Measurements from ENCODE around the gene SHISAL1. TPM values are rescaled to one million over a fixed set of nuclear protein-coding genes. Genes with fewer than 3 reads are reported as not detected.

The SHISAL1 gene
- total RNA-seq, 1 experiment from 2014 or later: 1.1 TPM

GRCh38 chr22:44297470-44298061, 15.2 kb downstream of the SHISAL1 start:
- H2AFZ ChIP-seq (ENCODE audit: low read length): no peak overlapping the region
- no peaks in the 10 kb centered on the region for H3F3A ChIP-seq (ENCODE audit: low read length, unreplicated experiment)
- no peak overlapping the region for H3K9ac ChIP-seq (ENCODE audit: low read length)
- H3K36me3 ChIP-seq (ENCODE audit: low read depth, low read length): no peaks in the 10 kb centered on the region
- H3K4me2 ChIP-seq (ENCODE audit: low read length): no peak overlapping the region
- no peaks in the 10 kb centered on the region for H3K4me1 ChIP-seq (ENCODE audit: insufficient read depth, low read length)
- TF ChIP-seq EZH2 (IDR thresholded peaks at IDR 0.05; ENCODE audit: low read length, unreplicated experiment): no peak
- no peak for TF ChIP-seq CTCF (conservative IDR thresholded peaks at IDR 0.05; ENCODE audit: low read depth, low read length)
- no peak for TF ChIP-seq EZH2phosphoT487 (IDR thresholded peaks at IDR 0.05; ENCODE audit: borderline replicate concordance, low read length)
- no peaks in the 10 kb centered on the region for H3K27me3 ChIP-seq (ENCODE audit: low read length)
- DNase-seq (no peak), ATAC-seq (no peak)
- no peaks in the 10 kb centered on the region for H3K79me2 ChIP-seq (ENCODE audit: low read length)
- H4K20me1 ChIP-seq (ENCODE audit: low read length): no peaks in the 10 kb centered on the region
- H3K27ac ChIP-seq (ENCODE audit: low read length): no peak overlapping the region
- intact Hi-C loops (cut with micrococcal nuclease): no loop called here
- POLR2A ChIA-PET (ENCODE audit: unreplicated experiment): interaction anchor here (0.6 kb wide), 1 partner anchor 12 kb away, joined by 3 read pairs; no protein-coding TSS in a partner anchor
- no peak overlapping the region for H3K4me3 ChIP-seq (ENCODE audit: low read length)
- H3K9me2 ChIP-seq (replicated peaks; ENCODE audit: low read length): no peaks in the 10 kb centered on the region
- CTCF ChIA-PET: no interaction called here
- no peaks in the 10 kb centered on the region for H3K9me3 ChIP-seq (ENCODE audit: low read length)
- no TSS peak for BruUV-seq (replicated peaks)

- H3K9ac ChIP-seq (ENCODE audit: low read length): no peak overlapping the region
- H3F3A ChIP-seq (ENCODE audit: low read length, unreplicated experiment): no peaks in the 10 kb centered on the region
- no TSS peak for BruUV-seq (replicated peaks)
- ChIA-PET POLR2A (ENCODE audit: unreplicated experiment) (no interaction called here), CTCF (no interaction called here)
- H4K20me1 ChIP-seq (ENCODE audit: low read length): no peaks in the 10 kb centered on the region
- H3K4me2 ChIP-seq (ENCODE audit: low read length): no peak overlapping the region
- ATAC-seq: no peak
- no peaks in the 10 kb centered on the region for H3K4me1 ChIP-seq (ENCODE audit: insufficient read depth, low read length)
- no peak for DNase-seq
- no peaks in the 10 kb centered on the region for H3K9me3 ChIP-seq (ENCODE audit: low read length)
- H2AFZ ChIP-seq (ENCODE audit: low read length): no peak overlapping the region
- TF ChIP-seq EZH2 (IDR thresholded peaks at IDR 0.05; ENCODE audit: low read length, unreplicated experiment) (no peak), EZH2phosphoT487 (IDR thresholded peaks at IDR 0.05; ENCODE audit: borderline replicate concordance, low read length) (no peak), CTCF (conservative IDR thresholded peaks at IDR 0.05; ENCODE audit: low read depth, low read length) (no peak)
- no peaks in the 10 kb centered on the region for H3K36me3 ChIP-seq (ENCODE audit: low read depth, low read length)
- H3K4me3 ChIP-seq (ENCODE audit: low read length): no peak overlapping the region
- H3K9me2 ChIP-seq (replicated peaks; ENCODE audit: low read length): no peaks in the 10 kb centered on the region
- intact Hi-C loops (cut with micrococcal nuclease): no loop called here
- no peak overlapping the region for H3K27ac ChIP-seq (ENCODE audit: low read length)
- H3K27me3 ChIP-seq (ENCODE audit: low read length): no peaks in the 10 kb centered on the region
- H3K79me2 ChIP-seq (ENCODE audit: low read length): no peaks in the 10 kb centered on the region
These were observed 17.3 kb downstream of the SHISAL1 start for GRCh38 chr22:44295406-44295805.

- ATAC-seq: no peak
- no peaks in the 10 kb centered on the region for H3K36me3 ChIP-seq (ENCODE audit: low read depth, low read length)
- no peak overlapping the region for H3K9ac ChIP-seq (ENCODE audit: low read length)
- no peak overlapping the region for H3K4me2 ChIP-seq (ENCODE audit: low read length)
- no peaks in the 10 kb centered on the region for H3K9me2 ChIP-seq (replicated peaks; ENCODE audit: low read length)
- no peaks in the 10 kb centered on the region for H3K27me3 ChIP-seq (ENCODE audit: low read length)
- no peaks in the 10 kb centered on the region for H4K20me1 ChIP-seq (ENCODE audit: low read length)
- no TSS peak for BruUV-seq (replicated peaks)
- no peaks in the 10 kb centered on the region for H3K9me3 ChIP-seq (ENCODE audit: low read length)
- ChIA-PET CTCF (no interaction called here), POLR2A (ENCODE audit: unreplicated experiment) (no interaction called here)
- H3K4me3 ChIP-seq (ENCODE audit: low read length): no peak overlapping the region
- TF ChIP-seq EZH2phosphoT487 (IDR thresholded peaks at IDR 0.05; ENCODE audit: borderline replicate concordance, low read length) (no peak), CTCF (conservative IDR thresholded peaks at IDR 0.05; ENCODE audit: low read depth, low read length) (no peak), EZH2 (IDR thresholded peaks at IDR 0.05; ENCODE audit: low read length, unreplicated experiment) (no peak)
- intact Hi-C loops (cut with micrococcal nuclease): no loop called here
- no peak overlapping the region for H2AFZ ChIP-seq (ENCODE audit: low read length)
- no peaks in the 10 kb centered on the region for H3K79me2 ChIP-seq (ENCODE audit: low read length)
- H3F3A ChIP-seq (ENCODE audit: low read length, unreplicated experiment): no peaks in the 10 kb centered on the region
- no peaks in the 10 kb centered on the region for H3K4me1 ChIP-seq (ENCODE audit: insufficient read depth, low read length)
- no peak for DNase-seq
- H3K27ac ChIP-seq (ENCODE audit: low read length): no peak overlapping the region
These were observed 18.9 kb downstream of the SHISAL1 start for GRCh38 chr22:44293876-44294275.

Measured in PC-3 (cell line).